ENCODE results near the gene PARVA.

The PARVA gene, protein sequence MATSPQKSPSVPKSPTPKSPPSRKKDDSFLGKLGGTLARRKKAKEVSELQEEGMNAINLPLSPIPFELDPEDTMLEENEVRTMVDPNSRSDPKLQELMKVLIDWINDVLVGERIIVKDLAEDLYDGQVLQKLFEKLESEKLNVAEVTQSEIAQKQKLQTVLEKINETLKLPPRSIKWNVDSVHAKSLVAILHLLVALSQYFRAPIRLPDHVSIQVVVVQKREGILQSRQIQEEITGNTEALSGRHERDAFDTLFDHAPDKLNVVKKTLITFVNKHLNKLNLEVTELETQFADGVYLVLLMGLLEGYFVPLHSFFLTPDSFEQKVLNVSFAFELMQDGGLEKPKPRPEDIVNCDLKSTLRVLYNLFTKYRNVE

DNA sequence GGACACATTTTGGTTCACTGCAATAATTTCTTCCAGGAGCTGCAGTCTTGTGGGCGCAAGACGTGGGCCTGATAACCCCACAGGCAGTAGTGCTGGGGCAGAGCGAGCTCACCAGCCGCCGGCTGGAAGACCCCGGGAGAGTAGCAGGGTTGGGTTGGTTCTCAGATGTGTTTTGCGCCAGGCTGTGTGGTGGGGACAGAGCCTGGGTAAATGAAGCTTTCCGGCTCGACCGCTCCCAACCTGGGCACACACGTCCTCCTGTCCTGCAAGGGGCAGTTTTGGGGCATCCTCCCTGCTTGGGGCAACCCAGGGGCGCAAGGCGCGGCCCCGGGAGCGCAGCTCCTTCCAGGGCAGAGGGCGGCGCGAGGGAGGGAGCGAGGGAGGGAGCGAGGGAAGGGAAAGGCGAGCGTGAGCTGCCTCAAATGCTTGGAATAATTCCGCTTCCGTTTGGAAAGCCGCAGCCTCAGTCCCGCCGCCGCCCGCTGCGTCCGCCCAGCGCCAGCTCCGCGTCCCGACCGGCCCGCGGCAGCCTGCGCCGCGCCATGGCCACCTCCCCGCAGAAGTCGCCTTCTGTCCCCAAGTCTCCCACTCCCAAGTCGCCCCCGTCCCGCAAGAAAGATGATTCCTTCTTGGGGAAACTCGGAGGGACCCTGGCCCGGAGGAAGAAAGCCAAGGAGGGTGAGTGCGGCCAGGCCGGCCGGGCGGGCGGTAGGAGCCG lies at the start of gene PARVA:
Gene PARVA (plus strand): TSS at position 466 of the 718 bp plus-strand sequence. CDS start 77 bp downstream, at position 543.
- peak within 1 kb of the TSS; percentile 66 for H3K4me3 ChIP-seq (ENCODE audit: low read length)
- peak; percentile 71 for DNase-seq (ENCODE audit: low read depth)
- TF ChIP-seq, protein P1, sequence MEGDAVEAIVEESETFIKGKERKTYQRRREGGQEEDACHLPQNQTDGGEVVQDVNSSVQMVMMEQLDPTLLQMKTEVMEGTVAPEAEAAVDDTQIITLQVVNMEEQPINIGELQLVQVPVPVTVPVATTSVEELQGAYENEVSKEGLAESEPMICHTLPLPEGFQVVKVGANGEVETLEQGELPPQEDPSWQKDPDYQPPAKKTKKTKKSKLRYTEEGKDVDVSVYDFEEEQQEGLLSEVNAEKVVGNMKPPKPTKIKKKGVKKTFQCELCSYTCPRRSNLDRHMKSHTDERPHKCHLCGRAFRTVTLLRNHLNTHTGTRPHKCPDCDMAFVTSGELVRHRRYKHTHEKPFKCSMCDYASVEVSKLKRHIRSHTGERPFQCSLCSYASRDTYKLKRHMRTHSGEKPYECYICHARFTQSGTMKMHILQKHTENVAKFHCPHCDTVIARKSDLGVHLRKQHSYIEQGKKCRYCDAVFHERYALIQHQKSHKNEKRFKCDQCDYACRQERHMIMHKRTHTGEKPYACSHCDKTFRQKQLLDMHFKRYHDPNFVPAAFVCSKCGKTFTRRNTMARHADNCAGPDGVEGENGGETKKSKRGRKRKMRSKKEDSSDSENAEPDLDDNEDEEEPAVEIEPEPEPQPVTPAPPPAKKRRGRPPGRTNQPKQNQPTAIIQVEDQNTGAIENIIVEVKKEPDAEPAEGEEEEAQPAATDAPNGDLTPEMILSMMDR (IDR thresholded peaks at IDR 0.05; ENCODE audit: insufficient read depth, low read depth, low read length, missing control alignments) = no peak

DNA sequence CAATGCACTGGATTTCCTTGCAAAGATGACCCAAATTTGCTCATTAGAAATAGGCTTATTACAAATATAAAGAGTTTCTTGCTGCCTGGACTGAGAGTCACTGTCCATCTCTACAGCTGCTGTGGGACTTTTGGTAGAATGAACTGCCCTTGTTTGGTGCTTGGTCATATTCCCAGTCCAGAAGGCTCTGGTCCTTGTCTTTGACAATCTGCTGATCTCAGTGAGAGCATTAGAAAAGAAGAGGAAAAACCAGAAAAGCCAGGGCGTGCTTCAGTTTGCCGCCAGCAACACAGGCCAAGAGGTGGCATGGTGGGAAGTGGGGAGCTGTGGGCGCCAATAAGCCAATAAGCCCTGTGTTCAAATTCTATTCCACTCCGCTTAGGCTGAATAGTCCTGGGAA lies 48.2 kb upstream of the PARVA start:
- TF ChIP-seq, protein P1 (IDR thresholded peaks at IDR 0.05; ENCODE audit: insufficient read depth, low read depth, low read length, missing control alignments) = no peak

DNA sequence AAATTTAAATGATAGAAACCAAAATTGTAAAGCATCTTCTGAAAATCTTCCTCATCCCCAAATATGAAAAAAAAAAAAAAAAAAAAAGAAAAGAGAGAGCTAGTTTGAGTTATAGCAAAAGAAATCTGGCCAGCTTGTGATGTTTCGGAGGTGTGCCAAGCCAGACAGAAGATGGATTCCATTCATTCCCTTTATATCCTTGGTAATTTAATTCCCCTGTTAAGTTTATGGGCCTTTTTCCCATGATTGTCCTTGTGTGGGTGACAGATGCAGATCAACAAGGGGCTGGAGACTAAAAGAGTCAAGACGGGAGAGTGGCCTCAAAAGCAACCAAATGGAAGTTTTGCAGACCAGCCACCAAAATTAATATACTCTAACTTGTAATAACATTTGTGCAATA lies 47.6 kb upstream of the PARVA start:
- H3K4me3 ChIP-seq (ENCODE audit: low read length) = no peak overlapping the region
- DNase-seq (ENCODE audit: low read depth) = no peak
- TF ChIP-seq, protein P1 (IDR thresholded peaks at IDR 0.05; ENCODE audit: insufficient read depth, low read depth, low read length, missing control alignments) = no peak

More for the DNA sequence above, 48.2 kb upstream of the PARVA start:
- DNase-seq (ENCODE audit: low read depth) = no peak
- H3K4me3 ChIP-seq (ENCODE audit: low read length) = no peak overlapping the region

DNA sequence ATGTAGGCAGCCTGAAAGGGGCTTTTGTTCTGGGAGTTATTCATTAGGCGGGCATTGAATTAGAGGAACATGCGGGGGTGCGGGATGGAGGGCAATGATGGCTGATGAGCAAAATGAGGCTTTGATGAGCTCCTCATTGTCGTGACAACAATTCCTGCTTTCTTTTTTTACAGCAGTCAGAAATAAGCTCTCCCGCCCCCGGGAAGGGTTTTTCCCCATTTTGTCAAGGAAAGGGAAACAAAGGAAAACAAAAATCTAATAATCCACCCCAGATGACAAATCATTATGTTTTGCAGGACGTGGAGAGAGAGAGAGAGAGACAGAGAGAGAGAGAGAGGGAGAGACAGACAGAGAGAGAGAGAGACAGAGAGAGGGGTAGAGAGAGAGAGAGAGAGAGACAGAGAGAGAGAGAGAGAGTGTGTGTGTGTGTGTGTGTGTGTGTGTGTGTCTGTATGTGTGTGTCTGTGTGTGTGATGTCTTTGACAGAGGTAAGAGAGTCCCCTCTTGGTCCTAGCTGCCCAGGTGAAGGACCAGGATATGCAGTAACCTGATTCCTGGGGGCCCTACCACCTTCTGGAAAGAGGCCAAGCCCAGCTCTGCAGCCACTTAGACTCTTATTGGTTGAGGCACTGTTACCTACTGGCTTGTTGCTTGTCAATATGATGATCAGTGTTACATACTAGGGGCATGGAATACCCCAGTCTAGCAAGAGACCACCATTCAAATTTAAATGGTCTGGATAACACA lies 46.7 kb upstream of the PARVA start:
- no peak overlapping the region for H3K4me3 ChIP-seq (ENCODE audit: low read length)
- TF ChIP-seq, protein P1 (IDR thresholded peaks at IDR 0.05; ENCODE audit: insufficient read depth, low read depth, low read length, missing control alignments) = no peak
- peak; percentile 10 for DNase-seq (ENCODE audit: low read depth)

DNA sequence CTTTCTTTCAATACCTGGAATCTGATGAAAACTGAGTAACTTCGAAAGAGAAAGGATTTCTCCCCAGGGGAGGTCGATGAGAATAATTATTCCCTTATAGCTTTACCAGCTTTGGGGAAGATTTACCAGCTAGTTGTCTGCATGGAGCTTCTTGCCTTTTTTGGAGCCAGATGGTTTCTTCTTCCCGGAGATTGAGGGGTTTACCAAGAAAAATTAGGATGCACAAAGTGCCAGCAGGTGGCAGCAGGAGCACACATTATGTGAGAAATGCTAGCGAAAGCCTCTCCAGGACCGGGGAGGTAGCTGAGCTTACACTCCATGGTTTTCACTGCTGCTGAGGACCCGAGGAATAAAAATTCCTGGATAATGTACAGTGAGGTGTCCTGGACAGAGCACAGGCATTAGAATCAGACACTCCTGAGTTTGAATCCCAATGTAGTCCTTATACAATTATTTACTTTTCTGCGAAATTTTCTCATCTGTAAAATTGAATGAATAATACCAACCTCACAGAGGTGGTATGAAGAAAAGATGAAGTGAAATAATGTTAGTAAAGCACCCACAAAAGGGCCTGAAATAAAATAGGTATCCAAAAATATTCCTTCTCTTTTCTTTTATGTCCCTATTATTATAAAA lies 46.0 kb upstream of the PARVA start:
- DNase-seq (ENCODE audit: low read depth) = peak; percentile 81
- TF ChIP-seq, protein P1 (IDR thresholded peaks at IDR 0.05; ENCODE audit: insufficient read depth, low read depth, low read length, missing control alignments) = peak; percentile 77
- H3K4me3 ChIP-seq (ENCODE audit: low read length) = no peak overlapping the region

DNA sequence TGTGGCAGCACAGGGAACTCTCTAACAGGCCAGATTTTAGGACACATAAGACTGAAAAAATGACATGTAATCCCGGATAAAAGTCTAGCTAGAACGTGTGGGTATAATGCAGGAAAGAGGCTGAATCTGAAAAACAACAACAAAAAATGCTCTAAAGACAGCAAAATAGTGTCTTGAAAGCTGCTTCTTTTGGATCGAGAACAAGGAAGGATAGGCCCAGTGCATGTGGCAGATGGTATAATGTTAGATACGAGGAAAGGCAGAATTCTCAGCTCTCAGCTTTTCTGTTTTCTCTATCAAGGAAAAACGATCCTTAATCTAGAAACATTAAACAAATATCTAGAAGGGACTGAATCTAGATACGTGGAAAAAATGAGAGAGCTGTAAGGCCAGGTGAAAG lies 33.8 kb upstream of the PARVA start:
- no peak overlapping the region for H3K4me3 ChIP-seq (ENCODE audit: low read length)
- TF ChIP-seq, protein P1 (IDR thresholded peaks at IDR 0.05; ENCODE audit: insufficient read depth, low read depth, low read length, missing control alignments) = no peak
- DNase-seq (ENCODE audit: low read depth) = no peak
